ENCODE measurements around the gene FNBP1. TPM values are rescaled to one million over a fixed set of nuclear protein-coding genes. Genes with fewer than 3 reads are reported as not detected.

FNBP1 gene
- total RNA-seq, 1 donor from 2014 or later, result 34.9 TPM

GRCh38 chr9:129868023-129868871, 174.7 kb downstream of the FNBP1 start:
- H2AFZ ChIP-seq (replicated peaks), result no peak overlapping the region
- no peaks in the 10 kb centered on the region for H3F3A ChIP-seq (ENCODE audit: low read depth)
- no peaks in the 10 kb centered on the region for H3K27me3 ChIP-seq
- no peak for TF ChIP-seq EZH2 (IDR thresholded peaks at IDR 0.05)
- H3K4me1 Mint-ChIP-seq, result peaks cover 7% of the 10 kb centered on the region
- DNase-seq (ENCODE audit: low spot score), result no peak
- H3K27ac ChIP-seq, result no peak overlapping the region
- H3K27ac Mint-ChIP-seq, result no peak overlapping the region
- no peaks in the 10 kb centered on the region for H3K36me3 ChIP-seq
- H3K9me3 ChIP-seq (ENCODE audit: low read depth), result no peaks in the 10 kb centered on the region
- no peak overlapping the region for H3K4me3 ChIP-seq
- no peak overlapping the region for H3K9ac ChIP-seq
- no peak overlapping the region for H3K4me3 Mint-ChIP-seq
- no peak overlapping the region for H3K4me2 ChIP-seq
- H3K79me2 ChIP-seq (ENCODE audit: low read depth), result no peaks in the 10 kb centered on the region
- peaks cover 10% of the 10 kb centered on the region for H3K36me3 Mint-ChIP-seq
- H3K4me1 ChIP-seq, result no peaks in the 10 kb centered on the region
- peaks cover 3% of the 10 kb centered on the region for H3K27me3 Mint-ChIP-seq (ENCODE audit: insufficient read depth, low read depth)
- no peaks in the 10 kb centered on the region for H4K20me1 ChIP-seq (ENCODE audit: low read depth)
- H3K9me3 Mint-ChIP-seq, result no peaks in the 10 kb centered on the region

- TF ChIP-seq EZH2phosphoT487 (IDR thresholded peaks at IDR 0.05), result no peak
- TF ChIP-seq EZH2 (IDR thresholded peaks at IDR 0.05), result no peak
- Histone ChIP-seq H3K79me2 (ENCODE audit: low read depth) (no peaks in the 10 kb centered on the region), H3K27ac (no peak overlapping the region), H3K9me3 (ENCODE audit: low read depth) (no peaks in the 10 kb centered on the region), H3K4me3 (no peak overlapping the region), H3F3A (ENCODE audit: low read depth) (no peaks in the 10 kb centered on the region), H2AFZ (replicated peaks) (no peak overlapping the region), H3K36me3 (no peaks in the 10 kb centered on the region), H3K9ac (no peak overlapping the region), H3K4me2 (no peak overlapping the region), H4K20me1 (ENCODE audit: low read depth) (no peaks in the 10 kb centered on the region), H3K27me3 (no peaks in the 10 kb centered on the region), H3K4me1 (no peaks in the 10 kb centered on the region)
- H3K27me3 Mint-ChIP-seq (ENCODE audit: insufficient read depth, low read depth), result peaks cover 3% of the 10 kb centered on the region
- H3K27ac Mint-ChIP-seq, result no peak overlapping the region
- DNase-seq (ENCODE audit: low spot score), result no peak
- no peak overlapping the region for H3K4me3 Mint-ChIP-seq
- peaks cover 7% of the 10 kb centered on the region for H3K4me1 Mint-ChIP-seq
- H3K36me3 Mint-ChIP-seq, result peaks cover 10% of the 10 kb centered on the region
- H3K9me3 Mint-ChIP-seq, result no peaks in the 10 kb centered on the region
Observed at GRCh38 chr9:129867136-129868022, 175.6 kb downstream of the FNBP1 start.

DNA sequence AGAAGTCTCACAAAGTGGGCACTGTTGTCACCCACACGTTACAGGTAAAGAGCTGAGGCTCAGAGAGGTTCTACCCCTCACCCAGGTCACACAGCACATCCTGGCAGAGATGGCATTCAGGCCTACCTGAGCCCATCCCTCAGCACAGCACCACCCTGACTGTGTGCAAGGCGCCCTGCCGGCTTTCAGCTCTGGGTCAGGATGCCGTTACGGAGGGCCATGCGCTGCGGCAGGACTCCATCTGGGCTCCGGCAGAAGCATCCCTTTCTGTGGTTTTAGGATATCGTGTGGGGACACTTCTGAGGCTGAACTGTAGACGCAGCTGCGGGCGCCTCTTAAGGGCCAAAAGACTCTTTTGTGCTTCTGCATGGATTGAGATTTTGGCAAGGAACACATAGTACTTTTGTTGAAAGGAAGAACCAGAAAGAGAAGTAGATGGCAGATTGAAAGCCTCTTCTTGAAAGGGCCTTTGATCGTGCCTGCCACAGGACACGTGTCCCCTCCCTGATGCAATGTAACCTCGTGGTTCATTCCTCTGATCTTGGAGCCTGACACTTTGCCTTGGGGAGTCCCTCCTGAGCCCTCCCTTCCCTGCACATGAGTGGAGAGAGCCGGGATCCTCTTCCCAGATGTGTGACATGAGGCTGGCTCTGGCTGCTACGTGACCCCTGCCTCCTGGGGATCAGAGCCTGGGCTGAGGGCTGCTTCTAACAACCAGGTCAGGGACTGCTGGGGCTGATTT, 176.4 kb downstream of the FNBP1 start:
- H2AFZ ChIP-seq (replicated peaks), result no peak overlapping the region
- no peak overlapping the region for H3K27ac Mint-ChIP-seq
- no peaks in the 10 kb centered on the region for H3F3A ChIP-seq (ENCODE audit: low read depth)
- peaks cover 11% of the 10 kb centered on the region for H3K36me3 Mint-ChIP-seq
- H3K27me3 Mint-ChIP-seq (ENCODE audit: insufficient read depth, low read depth), result peaks cover 3% of the 10 kb centered on the region
- H3K9me3 ChIP-seq (ENCODE audit: low read depth), result no peaks in the 10 kb centered on the region
- H3K4me1 ChIP-seq, result no peaks in the 10 kb centered on the region
- TF ChIP-seq, protein P1, sequence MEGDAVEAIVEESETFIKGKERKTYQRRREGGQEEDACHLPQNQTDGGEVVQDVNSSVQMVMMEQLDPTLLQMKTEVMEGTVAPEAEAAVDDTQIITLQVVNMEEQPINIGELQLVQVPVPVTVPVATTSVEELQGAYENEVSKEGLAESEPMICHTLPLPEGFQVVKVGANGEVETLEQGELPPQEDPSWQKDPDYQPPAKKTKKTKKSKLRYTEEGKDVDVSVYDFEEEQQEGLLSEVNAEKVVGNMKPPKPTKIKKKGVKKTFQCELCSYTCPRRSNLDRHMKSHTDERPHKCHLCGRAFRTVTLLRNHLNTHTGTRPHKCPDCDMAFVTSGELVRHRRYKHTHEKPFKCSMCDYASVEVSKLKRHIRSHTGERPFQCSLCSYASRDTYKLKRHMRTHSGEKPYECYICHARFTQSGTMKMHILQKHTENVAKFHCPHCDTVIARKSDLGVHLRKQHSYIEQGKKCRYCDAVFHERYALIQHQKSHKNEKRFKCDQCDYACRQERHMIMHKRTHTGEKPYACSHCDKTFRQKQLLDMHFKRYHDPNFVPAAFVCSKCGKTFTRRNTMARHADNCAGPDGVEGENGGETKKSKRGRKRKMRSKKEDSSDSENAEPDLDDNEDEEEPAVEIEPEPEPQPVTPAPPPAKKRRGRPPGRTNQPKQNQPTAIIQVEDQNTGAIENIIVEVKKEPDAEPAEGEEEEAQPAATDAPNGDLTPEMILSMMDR (IDR thresholded peaks at IDR 0.05), result no peak
- TF ChIP-seq EZH2phosphoT487 (IDR thresholded peaks at IDR 0.05) (no peak), EZH2 (IDR thresholded peaks at IDR 0.05) (no peak)
- no peaks in the 10 kb centered on the region for H3K79me2 ChIP-seq (ENCODE audit: low read depth)
- no peaks in the 10 kb centered on the region for H4K20me1 ChIP-seq (ENCODE audit: low read depth)
- H3K9me3 Mint-ChIP-seq, result no peaks in the 10 kb centered on the region
- H3K27ac ChIP-seq, result no peak overlapping the region
- H3K36me3 ChIP-seq, result no peaks in the 10 kb centered on the region
- DNase-seq (ENCODE audit: low spot score), result no peak
- no peak overlapping the region for H3K9ac ChIP-seq
- H3K4me3 ChIP-seq, result no peak overlapping the region
- H3K4me2 ChIP-seq, result no peak overlapping the region
- H3K27me3 ChIP-seq, result no peaks in the 10 kb centered on the region
- H3K4me3 Mint-ChIP-seq, result no peak overlapping the region
- peaks cover 7% of the 10 kb centered on the region for H3K4me1 Mint-ChIP-seq
